RWPE2 (cell line): ENCODE data around the gene NFS1.

ENCODE experiments used
- ATAC-seq: fragments of 200-7000 bp; cut with Tn5 transposase; 3 replicates; pipeline ENCODE4 v1.9.1; 2021; ENCODE audit warnings: low read depth
- DNase-seq: peaks from one replicate; pipeline ENCODE4 v3.0.0-alpha.2; 2020; ENCODE audit warnings: low spot score
- H3K27ac ChIP-seq: fragments of 450-650 bp; 2 replicates; pipeline ENCODE4 v1.5.1; 2017; ENCODE audit warnings: mild to moderate bottlenecking; ENCODE audit not compliant: poor library complexity, severe bottlenecking
- H3K27me3 ChIP-seq: fragments of 250-450 bp; sonication (Bioruptor Pico); 2 replicates; pipeline ENCODE4 v1.5.1; 2021; ENCODE audit warnings: mild to moderate bottlenecking, moderate library complexity; ENCODE audit not compliant: insufficient read depth, poor library complexity, severe bottlenecking
- H3K36me3 ChIP-seq: fragments of 250-450 bp; sonication (Bioruptor Pico); 2 replicates; pipeline ENCODE4 v1.5.1; 2020; ENCODE audit warnings: low read depth, mild to moderate bottlenecking, moderate library complexity
- H3K4me1 ChIP-seq: fragments of 250-450 bp; sonication (Bioruptor Pico); 2 replicates; pipeline ENCODE4 v1.5.1; 2021; ENCODE audit warnings: mild to moderate bottlenecking, moderate library complexity; ENCODE audit not compliant: insufficient read depth, poor library complexity, severe bottlenecking
- H3K4me3 ChIP-seq: fragments of 250-450 bp; sonication (Bioruptor Pico); 2 replicates; pipeline ENCODE4 v1.5.1; 2021; ENCODE audit warnings: mild to moderate bottlenecking, moderate library complexity; ENCODE audit not compliant: severe bottlenecking
- H3K9me3 ChIP-seq: fragments of 250-450 bp; sonication (Bioruptor Pico); 2 replicates; pipeline ENCODE4 v1.5.1; 2021; ENCODE audit warnings: mild to moderate bottlenecking, moderate library complexity; ENCODE audit not compliant: severe bottlenecking
- CTCF ChIP-seq: fragments of 450-650 bp; IDR thresholded peaks from one replicate; pipeline ENCODE4 v1.5.1; 2017; ENCODE audit warnings: mild to moderate bottlenecking, moderate library complexity; ENCODE audit not compliant: poor library complexity, severe bottlenecking

Gene NFS1

GRCh38 chr20:35618263-35619131 lies 80.7 kb downstream of the NFS1 start:
- Histone ChIP-seq H3K4me1 (peaks cover 7% of the 10 kb centered on the region), H3K36me3 (peaks cover 13% of the 10 kb centered on the region; the same call in 1 of the 2 replicates), H3K9me3 (no peaks in the 10 kb centered on the region), H3K4me3 (peak overlapping the region; percentile 37), H3K27ac (peak overlapping the region; percentile 69), H3K27me3 (no peaks in the 10 kb centered on the region)
- no peak for TF ChIP-seq CTCF
- peak; percentile 86 for DNase-seq
- peak; percentile 2 for ATAC-seq
